Sigmoid colon (tissue), 3 donors: ENCODE data around the gene DNAI4.
"Not testable (repeated sequence)": the region's sequence is repeated elsewhere in the genome, so short reads cannot be mapped to it uniquely, and the experiment has no call there.

Source experiments
- POLR2A ChIP-seq, 2 donors: fragments of 450-650 bp; IDR thresholded peaks; one replicate each; pipeline ENCODE4 v1.6.1; 2016; ENCODE audit warnings: antibody characterized with exemption in 2 of 2, mild to moderate bottlenecking in 2 of 2, moderate library complexity in 2 of 2
- TF ChIP-seq, protein P1 (sequence below), 4 experiments: fragments of 450-650 bp in 3 of 4; fragments of 200-600 bp in 1 of 4; IDR thresholded peaks; one replicate each; pipeline ENCODE4 v1.5.1; 2016 to 2019; ENCODE audit warnings: antibody characterized with exemption in 4 of 4, mild to moderate bottlenecking in 3 of 4, moderate library complexity in 2 of 4

DNA sequence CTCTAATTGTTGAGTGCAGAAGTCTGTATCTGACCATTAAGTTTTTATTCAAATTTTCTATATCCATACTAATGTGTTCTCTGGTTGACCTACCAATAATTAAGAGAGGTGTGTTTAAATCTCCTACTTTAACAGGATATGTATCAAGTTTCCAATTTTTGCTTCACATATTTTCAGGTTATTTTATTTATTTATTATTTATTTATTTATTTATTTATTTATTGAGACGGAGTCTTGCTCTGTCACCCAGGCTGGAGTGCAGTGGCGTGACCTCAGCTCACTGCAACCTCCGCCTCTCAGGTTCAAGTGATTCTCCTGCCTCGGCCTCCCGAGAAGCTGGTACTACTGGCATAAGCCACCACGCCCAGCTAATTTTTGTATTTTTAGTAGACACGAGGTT lies 52.6 kb downstream of the DNAI4 start:
- TF ChIP-seq, protein P1, sequence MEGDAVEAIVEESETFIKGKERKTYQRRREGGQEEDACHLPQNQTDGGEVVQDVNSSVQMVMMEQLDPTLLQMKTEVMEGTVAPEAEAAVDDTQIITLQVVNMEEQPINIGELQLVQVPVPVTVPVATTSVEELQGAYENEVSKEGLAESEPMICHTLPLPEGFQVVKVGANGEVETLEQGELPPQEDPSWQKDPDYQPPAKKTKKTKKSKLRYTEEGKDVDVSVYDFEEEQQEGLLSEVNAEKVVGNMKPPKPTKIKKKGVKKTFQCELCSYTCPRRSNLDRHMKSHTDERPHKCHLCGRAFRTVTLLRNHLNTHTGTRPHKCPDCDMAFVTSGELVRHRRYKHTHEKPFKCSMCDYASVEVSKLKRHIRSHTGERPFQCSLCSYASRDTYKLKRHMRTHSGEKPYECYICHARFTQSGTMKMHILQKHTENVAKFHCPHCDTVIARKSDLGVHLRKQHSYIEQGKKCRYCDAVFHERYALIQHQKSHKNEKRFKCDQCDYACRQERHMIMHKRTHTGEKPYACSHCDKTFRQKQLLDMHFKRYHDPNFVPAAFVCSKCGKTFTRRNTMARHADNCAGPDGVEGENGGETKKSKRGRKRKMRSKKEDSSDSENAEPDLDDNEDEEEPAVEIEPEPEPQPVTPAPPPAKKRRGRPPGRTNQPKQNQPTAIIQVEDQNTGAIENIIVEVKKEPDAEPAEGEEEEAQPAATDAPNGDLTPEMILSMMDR (IDR thresholded peaks at IDR 0.05), result not testable (repeated sequence)
- not testable (repeated sequence) for TF ChIP-seq POLR2A (IDR thresholded peaks at IDR 0.05)
